Measurements from ENCODE around the gene TADA2B.

TADA2B gene

GRCh38 chr4:7087036-7087435 is 43.9 kb downstream of the TADA2B start:
- Histone ChIP-seq H3K27ac (no peak overlapping the region), H3K4me3 (no peak overlapping the region)
- no peak for DNase-seq (ENCODE audit: low spot score)
- no peak for TF ChIP-seq CTCF (IDR thresholded peaks at IDR 0.05)

- H3K27ac ChIP-seq, result no peak overlapping the region
- DNase-seq (ENCODE audit: low spot score), result no peak
- TF ChIP-seq CTCF (IDR thresholded peaks at IDR 0.05), result no peak
- no peak overlapping the region for H3K4me3 ChIP-seq
Observed at GRCh38 chr4:7089213-7089986, 46.2 kb downstream of the TADA2B start.

- Histone ChIP-seq H3K4me3 (no peak overlapping the region), H3K27ac (no peak overlapping the region)
- TF ChIP-seq CTCF (IDR thresholded peaks at IDR 0.05), result no peak
- no peak for DNase-seq (ENCODE audit: low spot score)
Observed at GRCh38 chr4:7092026-7092425, 48.9 kb downstream of the TADA2B start.

- TF ChIP-seq CTCF (IDR thresholded peaks at IDR 0.05), result no peak
- H3K4me3 ChIP-seq, result no peak overlapping the region
- no peak overlapping the region for H3K27ac ChIP-seq
- DNase-seq (ENCODE audit: low spot score), result no peak
Observed at GRCh38 chr4:7094916-7095315, 51.7 kb downstream of the TADA2B start.

GRCh38 chr4:7095611-7096155 is 52.5 kb downstream of the TADA2B start:
- no peak for TF ChIP-seq CTCF (IDR thresholded peaks at IDR 0.05)
- DNase-seq (ENCODE audit: low spot score), result no peak

GRCh38 chr4:7096236-7096635 is 53.1 kb downstream of the TADA2B start:
- Histone ChIP-seq H3K27ac (no peak overlapping the region), H3K4me3 (no peak overlapping the region)
- TF ChIP-seq CTCF (IDR thresholded peaks at IDR 0.05), result no peak
- DNase-seq (ENCODE audit: low spot score), result no peak

More at GRCh38 chr4:7095611-7096155, 52.5 kb downstream of the TADA2B start:
- Histone ChIP-seq H3K27ac (no peak overlapping the region), H3K4me3 (no peak overlapping the region)

Data from coronary artery (tissue), 2 donors.